Smooth muscle cell of the brain vasculature (primary cell): Measurements from ENCODE around the gene HMCN2.
"Not testable (repeated sequence)": the region's sequence is repeated elsewhere in the genome, so short reads cannot be mapped to it uniquely, and the experiment has no call there.

Experiments used
- DNase-seq: peaks from one replicate; pipeline ENCODE4 v3.0.0-alpha.2; 2012; ENCODE audit warnings: low read depth, low spot score

Gene HMCN2

GRCh38 chr9:130263601-130264413, 1.8 kb upstream of the HMCN2 start:
- no peak for DNase-seq

GRCh38 chr9:130264414-130265350, 878 bp upstream of the HMCN2 start:
- no peak for DNase-seq

GRCh38 chr9:130266236-130267098, 907 bp downstream of the HMCN2 start:
- no peak for DNase-seq

GRCh38 chr9:130267930-130268329, 2.4 kb downstream of the HMCN2 start:
- DNase-seq: no peak

GRCh38 chr9:130268521-130269211, 3.1 kb downstream of the HMCN2 start:
- no peak for DNase-seq

- DNase-seq: no peak
These were observed 5.9 kb downstream of the HMCN2 start for GRCh38 chr9:130271473-130271872.

- no peak for DNase-seq
These were observed 9.6 kb downstream of the HMCN2 start for GRCh38 chr9:130275156-130275555.

GRCh38 chr9:130276121-130276520, 10.6 kb downstream of the HMCN2 start:
- DNase-seq: no peak

GRCh38 chr9:130276955-130277354, 11.4 kb downstream of the HMCN2 start:
- no peak for DNase-seq

GRCh38 chr9:130277525-130277924, 12.0 kb downstream of the HMCN2 start:
- DNase-seq: not testable (repeated sequence)

- no peak for DNase-seq
These were observed 18.1 kb downstream of the HMCN2 start for GRCh38 chr9:130283539-130284248.

GRCh38 chr9:130284249-130284625, 18.7 kb downstream of the HMCN2 start:
- no peak for DNase-seq

- DNase-seq: no peak
These were observed 19.1 kb downstream of the HMCN2 start for GRCh38 chr9:130284690-130285089.

GRCh38 chr9:130285271-130285670, 19.7 kb downstream of the HMCN2 start:
- DNase-seq: no peak

GRCh38 chr9:130286072-130286770, 20.7 kb downstream of the HMCN2 start:
- DNase-seq: no peak

GRCh38 chr9:130286781-130287428, 21.3 kb downstream of the HMCN2 start:
- DNase-seq: no peak

GRCh38 chr9:130287736-130288135, 22.2 kb downstream of the HMCN2 start:
- no peak for DNase-seq

- no peak for DNase-seq
These were observed 22.8 kb downstream of the HMCN2 start for GRCh38 chr9:130288393-130288792.
